HG02588 (cell line): ENCODE results near the gene CPS1.
A peak's percentile ranks its signal among the peaks of the same experiment; 100 is the strongest.

Experiments
- ATAC-seq: cut with Tn5 transposase; IDR thresholded peaks from one replicate; pipeline ENCODE4 v1.9.1; 2021; ENCODE audit warnings: mild to moderate bottlenecking, moderate library complexity; ENCODE audit not compliant: unreplicated experiment

CPS1 gene

GRCh38 chr2:210546424-210547208 is 9.8 kb upstream of the CPS1 start:
- no peak for ATAC-seq

GRCh38 chr2:210548031-210548430 is 8.4 kb upstream of the CPS1 start:
- ATAC-seq: no peak

GRCh38 chr2:210548878-210549384 is 7.5 kb upstream of the CPS1 start:
- no peak for ATAC-seq

DNA sequence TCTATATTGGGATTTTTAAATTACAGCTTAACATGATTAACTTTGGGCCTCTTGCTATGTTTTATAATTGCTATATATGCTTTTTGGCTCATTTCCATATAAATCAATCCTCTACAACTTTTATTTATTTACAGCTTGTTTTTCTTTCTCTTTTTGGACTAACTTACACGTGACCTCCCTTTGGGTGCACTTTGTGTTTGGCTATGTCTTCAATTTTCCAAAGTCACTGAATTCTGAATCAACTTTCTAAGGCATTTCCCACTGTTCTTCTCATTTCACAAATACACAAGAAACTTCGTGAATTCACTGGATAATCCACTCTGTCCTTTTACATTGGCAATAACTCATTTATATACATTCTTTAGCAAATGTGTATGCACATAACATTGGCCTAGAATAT is 5.4 kb upstream of the CPS1 start:
- no peak for ATAC-seq

GRCh38 chr2:210553373-210553772 is 3.0 kb upstream of the CPS1 start:
- no peak for ATAC-seq

DNA sequence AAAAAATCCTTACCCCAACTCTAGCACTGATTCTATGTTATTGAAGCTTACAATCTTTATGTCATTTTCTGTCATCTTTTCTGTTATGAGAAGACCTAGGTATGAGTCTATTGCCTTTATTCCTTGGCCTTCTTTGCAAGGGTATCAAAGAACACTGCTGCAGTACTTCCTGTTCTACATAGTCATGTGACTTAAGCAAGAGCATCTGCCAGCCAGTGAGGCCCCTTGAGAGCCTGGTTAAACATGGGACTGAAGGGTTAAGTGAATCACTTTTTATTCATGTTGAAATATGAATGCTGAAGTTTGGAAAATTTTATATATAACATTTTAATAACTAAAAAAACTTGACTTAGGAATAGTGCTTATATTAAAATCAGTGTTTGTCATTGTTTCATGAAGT is 844 bp upstream of the CPS1 start:
- no peak for ATAC-seq

DNA sequence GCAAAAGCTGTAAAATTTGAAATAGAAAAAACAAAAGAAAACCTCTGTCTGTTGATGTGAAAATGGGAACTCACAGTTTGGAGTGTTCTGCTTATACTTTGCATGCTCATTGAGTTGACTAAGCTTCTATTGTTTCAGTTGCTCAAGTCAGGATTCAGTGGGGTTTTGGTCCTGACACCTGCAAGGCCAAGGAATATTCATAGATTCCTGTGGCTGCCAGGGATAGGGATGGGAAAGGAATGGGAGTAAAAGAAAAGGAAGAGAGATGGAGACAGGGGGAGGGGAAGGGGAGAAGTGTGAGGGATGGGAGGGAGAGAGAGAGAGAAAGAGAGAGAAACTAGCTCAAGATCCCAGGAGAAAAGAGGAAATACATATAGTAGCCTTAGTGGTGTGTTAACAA is 1.3 kb downstream of the CPS1 start:
- ATAC-seq: no peak

DNA sequence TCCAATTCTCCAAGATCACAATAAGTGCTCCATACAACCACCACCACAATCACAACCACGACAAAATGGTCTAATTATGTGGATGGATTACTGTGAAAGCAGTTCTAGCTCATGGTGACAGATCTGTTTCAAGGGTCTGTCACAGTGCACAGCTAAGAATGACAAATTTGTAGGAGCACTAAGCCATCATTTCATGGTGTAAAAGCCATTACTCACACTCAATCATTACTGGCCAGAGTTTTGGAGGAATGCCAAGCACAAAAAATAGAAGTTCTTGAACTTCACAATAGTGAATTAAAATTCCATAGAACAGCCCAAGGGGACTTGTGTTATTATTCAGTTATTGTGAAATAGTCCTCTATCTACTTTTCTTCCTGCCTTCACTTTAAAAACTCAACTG is 2.3 kb downstream of the CPS1 start:
- ATAC-seq: no peak

GRCh38 chr2:210559182-210559581 is 2.8 kb downstream of the CPS1 start:
- ATAC-seq: no peak

- ATAC-seq: no peak
Measured at GRCh38 chr2:210561475-210561874, 5.1 kb downstream of the CPS1 start.

- ATAC-seq: no peak
Measured at GRCh38 chr2:210562091-210562490, 5.7 kb downstream of the CPS1 start.

DNA sequence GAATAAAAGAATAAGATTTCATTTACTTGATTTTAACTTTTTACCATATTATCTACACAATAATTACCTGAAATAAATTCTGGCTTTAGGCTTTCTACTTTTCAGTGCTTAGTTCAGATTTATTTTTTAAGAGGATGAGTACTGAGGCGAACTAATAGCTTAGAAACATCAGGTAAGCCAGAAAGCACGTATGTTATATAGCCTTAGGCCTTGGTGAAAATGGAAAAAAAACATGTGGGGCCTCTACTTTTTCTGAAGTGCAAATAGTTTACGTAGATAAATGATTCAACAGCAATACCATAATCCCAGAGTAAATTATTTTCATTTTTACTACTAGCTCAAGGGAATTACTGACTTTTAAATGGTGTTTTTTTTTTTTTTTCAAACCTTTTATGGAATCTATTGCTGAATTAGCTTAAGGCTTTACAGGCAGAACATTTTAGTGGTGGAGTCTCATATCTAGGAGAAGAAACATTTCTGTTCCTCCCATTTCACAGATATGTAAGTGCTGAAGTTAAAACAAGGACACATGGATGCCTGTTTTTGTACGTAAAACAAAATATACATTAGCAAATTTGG is 6.2 kb downstream of the CPS1 start:
- no peak for ATAC-seq

GRCh38 chr2:210567279-210567678 is 10.9 kb downstream of the CPS1 start:
- no peak for ATAC-seq

DNA sequence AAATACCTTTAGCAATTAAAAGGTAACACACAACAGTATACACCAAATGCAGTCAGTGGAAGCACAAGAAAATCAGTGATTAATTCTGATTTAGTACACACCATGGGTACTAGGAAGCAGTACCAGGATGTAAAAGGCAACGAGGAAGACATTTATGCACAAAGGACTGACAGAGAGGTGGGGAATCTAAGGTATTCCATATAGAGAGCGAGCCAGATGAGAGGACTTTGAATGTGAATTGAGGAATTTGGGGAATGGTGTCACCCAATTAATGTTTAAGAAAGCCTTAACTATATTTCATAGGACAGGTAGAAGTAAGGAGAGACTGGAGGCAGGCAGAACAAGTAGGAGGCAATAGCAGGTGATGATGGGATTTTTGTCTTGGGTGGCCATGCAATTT is 11.7 kb downstream of the CPS1 start:
- no peak for ATAC-seq

DNA sequence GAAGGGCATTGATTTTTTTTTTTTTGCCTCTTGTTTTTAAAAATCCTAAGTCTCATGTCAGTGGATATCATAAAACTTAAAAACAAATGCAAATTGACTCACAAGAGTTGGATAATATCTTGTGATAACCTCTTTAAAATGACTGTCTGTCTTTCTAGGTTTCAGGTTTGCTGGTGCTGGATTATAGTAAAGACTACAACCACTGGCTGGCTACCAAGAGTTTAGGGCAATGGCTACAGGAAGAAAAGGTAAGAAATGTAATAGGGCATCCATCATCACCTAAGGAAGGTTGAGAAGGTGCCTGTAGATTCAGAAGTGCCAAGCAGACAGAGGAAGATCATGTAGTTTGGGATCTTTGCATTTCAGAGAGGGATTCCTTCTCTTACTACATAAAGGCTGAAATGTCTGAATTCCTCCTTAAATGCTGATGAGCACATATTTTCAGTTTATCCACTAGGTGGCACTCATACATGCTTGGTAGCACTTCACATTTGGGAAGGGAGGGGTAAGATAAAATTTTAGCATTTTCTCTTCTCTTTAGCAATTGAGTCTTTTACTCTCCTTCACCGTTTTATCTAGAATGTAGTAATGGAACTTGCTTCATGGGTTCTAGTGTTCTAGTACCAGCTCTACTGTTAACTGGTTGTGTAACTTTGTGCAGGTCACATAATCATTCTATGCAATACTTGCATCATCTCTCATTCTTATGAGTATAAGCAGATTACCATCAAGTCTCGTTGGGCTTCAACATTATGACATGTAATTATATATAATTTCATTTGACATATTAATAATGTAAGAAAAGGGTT is 21.1 kb downstream of the CPS1 start:
- ATAC-seq: peak; percentile 89

GRCh38 chr2:210584834-210585233 is 28.4 kb downstream of the CPS1 start:
- no peak for ATAC-seq

- no peak for ATAC-seq
Measured at GRCh38 chr2:210586381-210586780, 30.0 kb downstream of the CPS1 start.

GRCh38 chr2:210591663-210592062 is 35.3 kb downstream of the CPS1 start:
- no peak for ATAC-seq

DNA sequence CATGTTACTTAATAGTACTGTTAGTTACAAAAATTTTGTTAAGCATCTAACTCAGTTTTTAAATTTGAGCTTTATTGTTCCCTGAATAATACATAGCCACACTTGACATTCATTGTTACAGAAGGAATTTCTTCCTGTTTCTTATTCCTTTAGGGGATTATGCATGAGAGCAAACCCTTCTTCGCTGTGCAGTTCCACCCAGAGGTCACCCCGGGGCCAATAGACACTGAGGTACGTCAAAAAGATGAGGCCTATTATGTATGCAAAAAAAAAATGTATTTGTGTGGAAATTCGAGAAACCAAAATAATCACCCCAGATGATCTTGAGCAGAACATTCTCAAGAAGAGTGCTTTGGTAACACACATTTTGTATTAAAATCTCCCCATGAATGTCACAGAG is 36.3 kb downstream of the CPS1 start:
- ATAC-seq: no peak

- ATAC-seq: no peak
Measured at GRCh38 chr2:210593166-210593565, 36.8 kb downstream of the CPS1 start.

DNA sequence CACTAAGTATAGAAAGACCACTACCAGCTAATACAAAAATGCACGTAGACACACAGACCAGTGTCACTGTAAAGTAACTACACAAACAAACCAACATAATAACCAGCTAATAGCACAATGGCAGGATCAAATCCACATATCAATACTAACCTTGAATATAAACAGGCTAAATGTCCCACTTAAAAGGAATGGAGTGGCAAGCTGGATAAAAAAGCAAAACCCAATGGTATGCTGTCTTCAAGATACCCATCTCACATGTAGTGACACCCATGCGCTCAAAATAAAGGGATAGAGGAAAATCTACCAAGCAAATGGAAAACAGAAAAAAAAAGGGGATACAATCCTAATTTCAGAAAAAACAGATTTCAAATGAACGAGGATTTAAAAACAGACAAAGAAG is 41.8 kb downstream of the CPS1 start:
- ATAC-seq: no peak

- ATAC-seq: no peak
Measured at GRCh38 chr2:210599476-210599875, 43.1 kb downstream of the CPS1 start.
